Mammary epithelial cell (primary cell): ENCODE measurements around the gene ATP1A2.

Source experiments
- CTCF ChIP-seq, 2 donors: IDR thresholded peaks in 1 of 2; conservative IDR thresholded peaks in 1 of 2; 2 replicates each; pipeline ENCODE4 v1.5.1; 2011 to 2012; ENCODE audit warnings: inconsistent platforms in 2 of 2, low read length in 2 of 2, mild to moderate bottlenecking in 2 of 2, control low read depth in 1 of 2, low read depth in 1 of 2; ENCODE audit not compliant: insufficient read depth in 1 of 2; ENCODE audit errors: extremely low read depth in 1 of 2
- EZH2 ChIP-seq: IDR thresholded peaks from 2 replicates; pipeline ENCODE4 v1.6.1; 2012; ENCODE audit warnings: low read length, inconsistent platforms, borderline replicate concordance

DNA sequence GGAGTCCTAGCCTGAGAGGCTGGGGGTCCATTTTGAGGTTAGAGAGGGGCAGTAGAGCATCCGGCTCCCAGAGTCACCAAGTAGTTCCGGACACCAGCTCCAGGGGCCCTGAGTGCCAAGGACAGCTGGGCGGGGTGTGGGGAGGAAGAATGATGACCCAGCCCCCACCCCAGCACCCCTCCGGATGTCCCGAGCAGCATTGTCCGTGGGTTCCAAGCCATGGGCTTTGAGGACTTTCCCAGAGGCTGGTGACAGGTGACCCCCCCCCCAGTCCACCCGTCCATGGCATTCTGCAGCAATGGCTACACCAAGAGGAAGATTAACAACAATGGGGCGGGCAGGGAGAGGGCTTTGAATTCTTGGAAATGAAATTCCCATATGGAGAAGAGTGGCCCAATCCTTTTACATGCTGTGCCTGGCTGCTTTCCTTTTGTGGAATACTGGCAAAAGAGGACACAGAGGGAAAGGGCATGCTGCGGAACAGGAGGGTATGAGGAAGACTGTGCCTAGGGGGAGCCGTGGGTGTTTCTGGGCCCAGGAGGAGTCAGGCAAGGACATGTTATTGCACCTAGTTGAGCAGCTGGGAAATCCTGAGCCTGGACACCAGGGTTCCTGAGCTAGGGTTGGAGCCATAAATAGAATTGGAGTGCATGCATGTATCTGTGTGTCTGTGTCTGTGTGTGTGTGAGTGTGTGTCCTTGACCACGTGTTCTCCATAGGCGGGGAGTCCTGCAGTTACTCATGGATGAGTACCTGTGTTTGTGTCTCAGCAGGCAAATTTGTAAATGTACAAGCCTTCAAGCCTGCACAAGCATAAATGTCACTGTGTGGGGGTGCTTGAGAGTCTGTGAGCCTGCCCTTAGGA, 956 bp downstream of the ATP1A2 start:
- TF ChIP-seq CTCF (conservative IDR thresholded peaks at IDR 0.05 in 1 of 2, IDR thresholded peaks at IDR 0.05 in 1 of 2; ENCODE audit: extremely low read depth in 1 of 2, insufficient read depth in 1 of 2, low read depth in 1 of 2, low read length in 2 of 2) (no peak), EZH2 (no peak)
